A549 (cell line): ENCODE results near the gene UBA7. TPM values are rescaled to one million over a fixed set of nuclear protein-coding genes. Genes with fewer than 3 reads are reported as not detected.

Experiments
- ATAC-seq, 2 experiments: fragments of 200-7000 bp in 1 of 2; fragments of >200 bp in 1 of 2; cut with Nextera tagmentation in 1 of 2; cut with Tn5 transposase in 1 of 2; 3 replicates each; pipeline versions ENCODE4 v1.8.0 to v1.9.1; 2018 to 2020; ENCODE audit warnings: mild to moderate bottlenecking in 1 of 2, moderate library complexity in 1 of 2
- CTCF ChIA-PET: fragments of 300-600 bp; sonication (Branson Sonifier 250); formaldehyde crosslinking; extraction: SDS; loops from one replicate; lab custom pipeline; 2021; ENCODE audit warnings: antibody characterized with exemption, inconsistent platforms; lab: Yijun Ruan, JAX
- POLR2A ChIA-PET: fragments of 350-600 bp; formaldehyde crosslinking; extraction: SDS; loops from one replicate; lab custom pipeline; 2021; ENCODE audit warnings: antibody characterized with exemption, inconsistent platforms; lab: Yijun Ruan, JAX
- DNase-seq, 2 experiments: peaks; one replicate each; pipeline versions ENCODE4 v3.0.0 to v3.0.0-alpha.2; 2011 to 2016; ENCODE audit warnings: low read depth in 1 of 2, low spot score in 1 of 2
- FAIRE-seq: peaks from 2 replicates; lab custom pipeline; 2011; peaks lifted over from hg19 to GRCh38; lab: Jason Lieb, UNC
- H3K27ac ChIP-seq, 2 experiments: fragments of >200 bp; sonication (Bioruptor Twin); formaldehyde crosslinking; 3 replicates each; pipeline ENCODE4 v1.5.1; 2016 to 2017
- H3K4me1 ChIP-seq: fragments of >200 bp; sonication (Bioruptor Twin); formaldehyde crosslinking; 3 replicates; pipeline ENCODE4 v1.6.1; 2016
- H3K4me2 ChIP-seq: fragments of >200 bp; sonication (Bioruptor Twin); formaldehyde crosslinking; 3 replicates; pipeline ENCODE4 v1.6.1; 2016
- H3K4me3 ChIP-seq: fragments of >200 bp; sonication (Bioruptor Twin); formaldehyde crosslinking; 3 replicates; pipeline ENCODE4 v1.5.1; 2016
- H3K9me3 ChIP-seq: fragments of >200 bp; sonication (Bioruptor Twin); formaldehyde crosslinking; 3 replicates; pipeline ENCODE4 v1.6.1; 2016
- CBX2 ChIP-seq: fragments of 200-600 bp; sonication (generic); IDR thresholded peaks from 2 replicates; pipeline ENCODE4 v1.6.1; 2016; ENCODE audit warnings: low read depth, mild to moderate bottlenecking, borderline replicate concordance
- CBX8 ChIP-seq: fragments of 200-600 bp; sonication (generic); IDR thresholded peaks from 2 replicates; pipeline ENCODE4 v1.6.1; 2016
- CTCF ChIP-seq: fragments of >200 bp; sonication (Bioruptor Twin); formaldehyde crosslinking; IDR thresholded peaks from 3 replicates; pipeline ENCODE4 v1.5.1; 2016
- E2F6 ChIP-seq: IDR thresholded peaks from 2 replicates; pipeline ENCODE4 v1.6.1; 2012; ENCODE audit warnings: low read depth, borderline replicate concordance
- EHF ChIP-seq: fragments of 250-450 bp; sonication (Bioruptor Pico); IDR thresholded peaks from 2 replicates; pipeline ENCODE4 v1.5.0; 2020; ENCODE audit warnings: mild to moderate bottlenecking
- ELK1 ChIP-seq: fragments of 150-350 bp; IDR thresholded peaks from 2 replicates; pipeline ENCODE4 v1.6.1; 2014; ENCODE audit warnings: low read depth, mild to moderate bottlenecking, low read length
- ESRRA ChIP-seq: fragments of 150-350 bp; IDR thresholded peaks from 2 replicates; pipeline ENCODE4 v1.6.1; 2014; ENCODE audit warnings: mild to moderate bottlenecking, low read length, borderline replicate concordance
- GATA3 ChIP-seq: IDR thresholded peaks from 2 replicates; pipeline ENCODE4 v1.6.1; 2012; ENCODE audit warnings: borderline replicate concordance
- HDAC2 ChIP-seq: fragments of 200-600 bp; sonication (generic); IDR thresholded peaks from 2 replicates; pipeline ENCODE4 v1.6.1; 2016
- HMGXB4 ChIP-seq: fragments of 250-450 bp; sonication (Bioruptor Pico); IDR thresholded peaks from 2 replicates; pipeline ENCODE4 v1.5.0; 2021; ENCODE audit warnings: mild to moderate bottlenecking, moderate library complexity, borderline replicate concordance
- HOXB5 ChIP-seq: fragments of 250-450 bp; sonication (Bioruptor Pico); IDR thresholded peaks from 2 replicates; pipeline ENCODE4 v1.5.0; 2020; ENCODE audit warnings: mild to moderate bottlenecking, moderate library complexity
- MAZ ChIP-seq: fragments of 150-350 bp; IDR thresholded peaks from 2 replicates; pipeline ENCODE4 v1.6.1; 2014; ENCODE audit warnings: antibody characterized with exemption, low read depth, low read length, borderline replicate concordance
- MYC ChIP-seq: IDR thresholded peaks from 2 replicates; pipeline ENCODE4 v1.6.1; 2012; ENCODE audit warnings: mild to moderate bottlenecking, inconsistent platforms, low read length, improper control_type of control experiment, borderline replicate concordance
- NPAS2 ChIP-seq: fragments of 250-450 bp; sonication (Bioruptor Pico); IDR thresholded peaks from 2 replicates; pipeline ENCODE4 v1.8.0; 2022; ENCODE audit warnings: mild to moderate bottlenecking, moderate library complexity, borderline replicate concordance
- NR3C1 ChIP-seq: fragments of >200 bp; sonication (Bioruptor Twin); formaldehyde crosslinking; IDR thresholded peaks from 3 replicates; pipeline ENCODE4 v1.6.1; 2017
- RCOR1 ChIP-seq: fragments of 150-350 bp; IDR thresholded peaks from 2 replicates; pipeline ENCODE4 v1.6.1; 2014; ENCODE audit warnings: antibody characterized with exemption, low read length, low read depth
- RFX5 ChIP-seq: fragments of 450-650 bp; IDR thresholded peaks from 2 replicates; pipeline ENCODE4 v1.7.1; 2014; ENCODE audit warnings: antibody characterized with exemption, mild to moderate bottlenecking, moderate library complexity
- TP53 ChIP-seq: fragments of 250-450 bp; sonication (Bioruptor Pico); IDR thresholded peaks from 2 replicates; pipeline ENCODE4 v1.5.0; 2021; ENCODE audit warnings: mild to moderate bottlenecking, moderate library complexity
- ZSCAN20 ChIP-seq: fragments of 250-450 bp; sonication (Bioruptor Pico); IDR thresholded peaks from 2 replicates; pipeline ENCODE4 v1.8.0; 2022; ENCODE audit warnings: mild to moderate bottlenecking, moderate library complexity
- WGBS: methylation state at CpG from one replicate; pipeline ENCODE4 v1.1.6; 2017; ENCODE audit errors: missing lambda C conversion rate; 5-methylcytosine and 5-hydroxymethylcytosine counted together
- polyA plus RNA-seq, 4 experiments: library from polyadenylated mRNA; depleted of rRNA in 3 of 4; stranded (reverse); fragments of >200 nt; fragmentation: RNase III in 1 of 4; extraction: RNeasy Plus Mini Kit Qiagen cat#74134 plus additional on column Dnase treatment in 1 of 4; gene quantifications; 2 replicates in 3 of 4; 3 replicates in 1 of 4; pipeline ENCODE4 v1.2.3, GENCODE V29; 2011 to 2017

Gene UBA7
- polyA plus RNA-seq, 2 of the 4 experiments (the other 2 are of a cell fraction): 0.22 to 0.54 TPM

- H3K27ac ChIP-seq: no peak overlapping the region
- no peaks in the 10 kb centered on the region for H3K9me3 ChIP-seq
- FAIRE-seq (no peak), DNase-seq (no peak), ATAC-seq (no peak)
- H3K4me1 ChIP-seq: peaks cover 9% of the 10 kb centered on the region
- ChIA-PET POLR2A (interaction anchor here (2.1 kb wide), 1 partner anchor 18 kb away, joined by 12 read pairs; the partner anchor contains the start of gene IP6K1), CTCF (interaction anchor here (1.2 to 8.6 kb wide), 8 partner anchors 7 to 125 kb away, joined by 4 to 119 read pairs (median 10); partner anchors contain the start of genes MON1A and UBA7)
- no peak for TF ChIP-seq ESRRA
- TF ChIP-seq CBX2: no peak
- TF ChIP-seq CBX8: no peak
- no peak for TF ChIP-seq HMGXB4 (CRISPR knock-in tag)
- no peak for TF ChIP-seq HOXB5 (CRISPR knock-in tag)
- TF ChIP-seq MAZ: no peak
- no peak for TF ChIP-seq NR3C1
- no peak for TF ChIP-seq TP53 (CRISPR knock-in tag)
- no peak for TF ChIP-seq HDAC2
- no peak for TF ChIP-seq RCOR1
- no peak for TF ChIP-seq GATA3
- TF ChIP-seq RFX5: no peak
- 90% methylated on average over 23 of the region's 26 CpGs for WGBS
- H3K4me2 ChIP-seq: no peak overlapping the region; the same call in 2 of the 3 replicates
- H3K4me3 ChIP-seq: no peak overlapping the region
Measured at GRCh38 chr3:49804141-49805041, 9.4 kb downstream of the UBA7 start.

- TF ChIP-seq ELK1 (no peak), E2F6 (no peak), MYC (no peak), EHF (CRISPR knock-in tag) (no peak), NPAS2 (no peak), HOXB5 (CRISPR knock-in tag) (no peak), ZSCAN20 (CRISPR knock-in tag) (no peak), CTCF (no peak)
- H3K4me3 ChIP-seq: peak overlapping the region; percentile 80
- WGBS: 29% methylated on average over 6 of the region's 41 CpGs
- peak overlapping the region; percentile 76 to 88; a peak in 5 of 6 replicates for H3K27ac ChIP-seq
- CTCF ChIA-PET: interaction anchor here (0.5 to 8.6 kb wide), 25 partner anchors 8 to 386 kb away, joined by 3 to 119 read pairs (median 6); partner anchors contain the start of genes MON1A and UBA7
- H3K4me1 ChIP-seq: peaks cover 14% of the 10 kb centered on the region
- POLR2A ChIA-PET: interaction anchor here (0.7 to 2.1 kb wide), 4 partner anchors 16 to 137 kb away, joined by 3 to 12 read pairs (median 3); partner anchors contain the start of gene IP6K1
- no peaks in the 10 kb centered on the region for H3K9me3 ChIP-seq
- no peak for DNase-seq
- ATAC-seq: peak; percentile 44 to 51
- FAIRE-seq: no peak
- H3K4me2 ChIP-seq: peak overlapping the region; percentile 81
Measured at GRCh38 chr3:49803465-49804140, 10.2 kb downstream of the UBA7 start.
